ENCODE results near the gene KIF26A. TPM values are rescaled to one million over a fixed set of nuclear protein-coding genes. Genes with fewer than 3 reads are reported as not detected.

The KIF26A gene
- total and polyA plus RNA-seq, 2 of the 13 experiments (the other 11 are each of a cell fraction or from before 2014, with no cell fraction given) = not detected

GRCh38 chr14:104201496-104201895, 63.1 kb downstream of the KIF26A start (continued):
- TF ChIP-seq ZNF264 (CRISPR knock-in tag; IDR thresholded peaks at IDR 0.05) (no peak), EP300 (IDR thresholded peaks at IDR 0.05; ENCODE audit: low read depth in 2 of 2, low read length in 2 of 2) (no peak), EP300 (CRISPR knock-in tag; IDR thresholded peaks at IDR 0.05; ENCODE audit: borderline replicate concordance) (no peak), RCOR2 (CRISPR knock-in tag; IDR thresholded peaks at IDR 0.05) (no peak), THAP11 (CRISPR knock-in tag; IDR thresholded peaks at IDR 0.05) (no peak), FOXM1 (CRISPR knock-in tag; IDR thresholded peaks at IDR 0.05) (no peak), FOXO1 (CRISPR knock-in tag; IDR thresholded peaks at IDR 0.05) (no peak)

DNA sequence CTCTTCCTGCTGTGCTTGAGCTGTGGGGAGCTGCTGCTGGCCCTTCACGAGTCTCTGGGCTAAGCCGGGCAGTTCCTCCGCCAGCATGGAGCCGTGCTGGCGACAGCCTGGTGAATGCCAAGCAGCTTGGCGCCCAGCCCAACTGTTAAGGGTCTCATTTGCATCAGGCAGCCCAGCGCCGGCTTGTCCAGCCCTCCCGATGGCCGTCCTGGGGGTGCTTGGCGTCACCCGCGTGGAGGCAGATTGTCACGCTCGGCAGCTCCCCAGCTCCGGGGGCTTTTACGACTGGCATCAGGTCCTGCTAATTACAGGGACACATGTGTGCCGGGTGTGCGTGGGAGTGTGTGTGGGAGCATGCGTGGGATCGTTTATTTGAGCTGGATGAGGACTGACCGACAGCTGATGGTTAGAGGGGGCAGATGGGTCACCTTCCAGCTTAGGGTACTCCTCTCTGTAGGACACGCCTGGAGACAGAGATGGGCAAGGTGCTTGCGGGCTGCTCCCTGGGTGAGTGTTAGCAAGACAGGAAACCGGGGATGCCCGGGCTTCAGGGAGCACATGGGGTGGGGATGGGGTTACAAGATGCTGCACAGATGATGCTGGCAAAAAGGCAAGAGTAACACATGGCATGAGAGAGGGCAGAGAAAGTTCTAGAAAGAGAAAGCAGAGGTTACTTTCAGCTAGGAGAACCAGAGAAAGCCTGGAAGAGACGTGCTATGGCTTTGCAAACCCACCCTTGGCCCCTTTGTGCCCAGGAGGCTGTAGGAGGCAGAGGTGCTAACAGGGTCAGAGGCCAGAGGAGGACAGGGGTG, 64.1 kb downstream of the KIF26A start:
- Histone ChIP-seq H3K79me2 (ENCODE audit: insufficient read depth, low read length) (no peaks in the 10 kb centered on the region), H3K4me2 (ENCODE audit: low read depth, low read length) (no peak overlapping the region), H2AFZ (ENCODE audit: low read length) (no peak overlapping the region), H3K27ac (ENCODE audit: extremely low read length, insufficient read depth, low read length) (no peak overlapping the region), H3K27me3 (ENCODE audit: control insufficient read depth in 1 of 2, insufficient read depth in 2 of 2, low read length in 2 of 2) (peaks cover 5 to 17% of the 10 kb centered on the region in 2 experiments; a peak in 4 of 5 replicates), H3K9me3 (ENCODE audit: low read length) (no peaks in the 10 kb centered on the region), H3K9ac (ENCODE audit: insufficient read depth, low read depth, low read length) (no peak overlapping the region), H3K36me3 (replicated peaks in 1 of 2; ENCODE audit: control insufficient read depth in 1 of 2, insufficient read depth in 2 of 2, low read length in 2 of 2) (no peaks in the 10 kb centered on the region), H3K4me1 (ENCODE audit: insufficient read depth, low read length) (peaks cover 11% of the 10 kb centered on the region), H3K4me3 (replicated peaks in 1 of 3; ENCODE audit: insufficient read depth in 1 of 3, low read depth in 2 of 3, low read length in 3 of 3) (no peak overlapping the region), H4K20me1 (ENCODE audit: insufficient read depth, low read length) (no peaks in the 10 kb centered on the region)
- ChIA-PET POLR2A (no interaction called here), CTCF (ENCODE audit: low intra/inter-chr PET ratio, low total read pairs) (no interaction called here)
- TF ChIP-seq MYC (CRISPR knock-in tag; IDR thresholded peaks at IDR 0.05; ENCODE audit: borderline replicate concordance) = no peak
- TF ChIP-seq ZMYM2 (CRISPR knock-in tag; IDR thresholded peaks at IDR 0.05) = no peak
- TF ChIP-seq, protein P1, sequence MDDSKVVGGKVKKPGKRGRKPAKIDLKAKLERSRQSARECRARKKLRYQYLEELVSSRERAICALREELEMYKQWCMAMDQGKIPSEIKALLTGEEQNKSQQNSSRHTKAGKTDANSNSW (CRISPR knock-in tag; IDR thresholded peaks at IDR 0.05; ENCODE audit: borderline replicate concordance) = no peak
- TF ChIP-seq ZSCAN21 (CRISPR knock-in tag; IDR thresholded peaks at IDR 0.05; ENCODE audit: borderline replicate concordance) = no peak
- TF ChIP-seq MAF1 (CRISPR knock-in tag; IDR thresholded peaks at IDR 0.05; ENCODE audit: borderline replicate concordance) = no peak
- TF ChIP-seq, protein P2, sequence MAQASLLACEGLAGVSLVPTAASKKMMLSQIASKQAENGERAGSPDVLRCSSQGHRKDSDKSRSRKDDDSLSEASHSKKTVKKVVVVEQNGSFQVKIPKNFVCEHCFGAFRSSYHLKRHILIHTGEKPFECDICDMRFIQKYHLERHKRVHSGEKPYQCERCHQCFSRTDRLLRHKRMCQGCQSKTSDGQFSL (CRISPR knock-in tag; IDR thresholded peaks at IDR 0.05) = no peak
- no peak for TF ChIP-seq SYNCRIP (IDR thresholded peaks at IDR 0.05; ENCODE audit: insufficient read depth, low read depth, low read length)
- no peak for TF ChIP-seq TBP (CRISPR knock-in tag; IDR thresholded peaks at IDR 0.05)
- TF ChIP-seq MLLT10 (CRISPR knock-in tag; IDR thresholded peaks at IDR 0.05) = no peak
- no peak for TF ChIP-seq ADNP (CRISPR knock-in tag; IDR thresholded peaks at IDR 0.05)
- no peak for TF ChIP-seq TGIF2 (CRISPR knock-in tag; IDR thresholded peaks at IDR 0.05)
- TF ChIP-seq ZMAT5 (CRISPR knock-in tag; IDR thresholded peaks at IDR 0.05; ENCODE audit: borderline replicate concordance, low read depth) = no peak
- TF ChIP-seq MIER3 (CRISPR knock-in tag; IDR thresholded peaks at IDR 0.05; ENCODE audit: borderline replicate concordance) = no peak
- TF ChIP-seq ZNF496 (CRISPR knock-in tag; IDR thresholded peaks at IDR 0.05; ENCODE audit: insufficient replicate concordance) = no peak
- no peak for TF ChIP-seq AHR (CRISPR knock-in tag; IDR thresholded peaks at IDR 0.05)
- no peak for TF ChIP-seq HOXA9 (CRISPR knock-in tag; IDR thresholded peaks at IDR 0.05; ENCODE audit: borderline replicate concordance)
- no peak for TF ChIP-seq ZFP36 (IDR thresholded peaks at IDR 0.05; ENCODE audit: borderline replicate concordance, low read depth, low read length, partially characterized antibody)
- no peak for TF ChIP-seq ERF (CRISPR knock-in tag; IDR thresholded peaks at IDR 0.05)
- intact Hi-C loops (cut with micrococcal nuclease; ENCODE audit: unreplicated experiment) = no loop called here
- no peak for FAIRE-seq
- 14% methylated on average over 10 of the region's 27 CpGs for WGBS (ENCODE audit: low lambda C conversion rate)
- no peak for ATAC-seq
- DNase-seq (ENCODE audit: low spot score) = no peak
- in situ Hi-C loops (cut with HindIII; ENCODE audit: extremely low pct_ligation_motif_present, low pct_unique_long_range_greater_than_20kb) = no loop called here
- BruUV-seq (replicated peaks) = no TSS peak

Measured in HepG2 (cell line).